Smooth muscle cell (in vitro differentiated cells): Measurements from ENCODE around the gene SMOC1. TPM values are rescaled to one million over a fixed set of nuclear protein-coding genes. Genes with fewer than 3 reads are reported as not detected.

Experiments used
- DNase-seq: peaks from one replicate; lab custom pipeline; 2025; ENCODE audit not compliant: unreplicated experiment; lab: John Stamatoyannopoulos, UW
- H2AFZ ChIP-seq: fragments of 200-600 bp; sonication (generic); 2 replicates; pipeline ENCODE4 v1.6.0; 2016; ENCODE audit warnings: antibody characterized with exemption, low read depth, mild to moderate bottlenecking
- H3F3A ChIP-seq: fragments of 200-600 bp; sonication (generic); 2 replicates; pipeline ENCODE4 v1.6.0; 2017; ENCODE audit warnings: antibody characterized with exemption, low read depth
- H3K27ac ChIP-seq: fragments of 200-600 bp; sonication (generic); 2 replicates; pipeline ENCODE4 v1.5.1; 2016; ENCODE audit warnings: low read depth, mild to moderate bottlenecking
- H3K27me3 ChIP-seq: fragments of 200-600 bp; sonication (generic); 2 replicates; pipeline ENCODE4 v1.6.1; 2016; ENCODE audit warnings: low read depth, mild to moderate bottlenecking
- H3K36me3 ChIP-seq: fragments of 200-600 bp; sonication (generic); 2 replicates; pipeline ENCODE4 v1.5.1; 2016; ENCODE audit warnings: low read depth
- H3K4me1 ChIP-seq: fragments of 200-600 bp; sonication (generic); 2 replicates; pipeline ENCODE4 v1.5.1; 2016; ENCODE audit warnings: low read depth
- H3K4me2 ChIP-seq: fragments of 200-600 bp; sonication (generic); 2 replicates; pipeline ENCODE4 v1.6.0; 2016; ENCODE audit warnings: mild to moderate bottlenecking
- H3K4me3 ChIP-seq: fragments of 200-600 bp; sonication (generic); 2 replicates; pipeline ENCODE4 v1.5.1; 2016; ENCODE audit warnings: mild to moderate bottlenecking
- H3K79me2 ChIP-seq: fragments of 200-600 bp; sonication (generic); 2 replicates; pipeline ENCODE4 v1.6.0; 2016; ENCODE audit warnings: low read depth, mild to moderate bottlenecking
- H3K9ac ChIP-seq: fragments of 200-600 bp; sonication (generic); 2 replicates; pipeline ENCODE4 v1.6.0; 2016; ENCODE audit warnings: low read depth
- H3K9me3 ChIP-seq: fragments of 200-600 bp; sonication (generic); replicated peaks from 2 replicates; pipeline ENCODE4 v1.5.1; 2016; ENCODE audit warnings: low read depth
- H4K20me1 ChIP-seq: fragments of 200-600 bp; sonication (generic); 2 replicates; pipeline ENCODE4 v1.6.0; 2016; ENCODE audit warnings: low read depth
- WGBS: methylation state at CpG from one replicate; pipeline ENCODE4 v1.1.7; 2016; ENCODE audit warnings: low lambda C conversion rate; 5-methylcytosine and 5-hydroxymethylcytosine counted together
- polyA plus RNA-seq: library from polyadenylated mRNA; unstranded; fragments of >200 nt; fragmentation: Nextera tagmentation; extraction: Ambion mirVana; gene quantifications from 2 replicates; pipeline ENCODE4 v1.2.1, GENCODE V29; 2016
- total RNA-seq: library from RNA; depleted of rRNA; stranded (reverse); fragments of >200 nt; gene quantifications from 2 replicates; pipeline ENCODE4 v1.2.3, GENCODE V29; 2014
- TF ChIP-seq, protein P1 (sequence below): fragments of 200-600 bp; sonication (generic); IDR thresholded peaks from 2 replicates; pipeline ENCODE4 v1.5.1; 2017; ENCODE audit warnings: borderline replicate concordance, mild to moderate bottlenecking, antibody characterized with exemption; ENCODE audit not compliant: insufficient read depth, poor library complexity, severe bottlenecking

SMOC1 gene
- total and polyA plus RNA-seq, 2 experiments from 2014 or later: 1.6 to 6.3 TPM

- DNase-seq: no peak
- Histone ChIP-seq H3K27ac (no peak overlapping the region), H3F3A (no peaks in the 10 kb centered on the region), H2AFZ (no peak overlapping the region), H4K20me1 (no peaks in the 10 kb centered on the region), H3K9ac (no peak overlapping the region), H3K9me3 (no peaks in the 10 kb centered on the region), H3K27me3 (no peaks in the 10 kb centered on the region), H3K36me3 (no peaks in the 10 kb centered on the region), H3K4me3 (no peak overlapping the region), H3K79me2 (no peaks in the 10 kb centered on the region), H3K4me2 (no peak overlapping the region), H3K4me1 (no peaks in the 10 kb centered on the region)
- TF ChIP-seq, protein P1, sequence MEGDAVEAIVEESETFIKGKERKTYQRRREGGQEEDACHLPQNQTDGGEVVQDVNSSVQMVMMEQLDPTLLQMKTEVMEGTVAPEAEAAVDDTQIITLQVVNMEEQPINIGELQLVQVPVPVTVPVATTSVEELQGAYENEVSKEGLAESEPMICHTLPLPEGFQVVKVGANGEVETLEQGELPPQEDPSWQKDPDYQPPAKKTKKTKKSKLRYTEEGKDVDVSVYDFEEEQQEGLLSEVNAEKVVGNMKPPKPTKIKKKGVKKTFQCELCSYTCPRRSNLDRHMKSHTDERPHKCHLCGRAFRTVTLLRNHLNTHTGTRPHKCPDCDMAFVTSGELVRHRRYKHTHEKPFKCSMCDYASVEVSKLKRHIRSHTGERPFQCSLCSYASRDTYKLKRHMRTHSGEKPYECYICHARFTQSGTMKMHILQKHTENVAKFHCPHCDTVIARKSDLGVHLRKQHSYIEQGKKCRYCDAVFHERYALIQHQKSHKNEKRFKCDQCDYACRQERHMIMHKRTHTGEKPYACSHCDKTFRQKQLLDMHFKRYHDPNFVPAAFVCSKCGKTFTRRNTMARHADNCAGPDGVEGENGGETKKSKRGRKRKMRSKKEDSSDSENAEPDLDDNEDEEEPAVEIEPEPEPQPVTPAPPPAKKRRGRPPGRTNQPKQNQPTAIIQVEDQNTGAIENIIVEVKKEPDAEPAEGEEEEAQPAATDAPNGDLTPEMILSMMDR: no peak
- WGBS: 90% methylated on average over 5 of the region's 5 CpGs
These were observed 10.8 kb upstream of the SMOC1 start for GRCh38 chr14:69868363-69868963.

DNA sequence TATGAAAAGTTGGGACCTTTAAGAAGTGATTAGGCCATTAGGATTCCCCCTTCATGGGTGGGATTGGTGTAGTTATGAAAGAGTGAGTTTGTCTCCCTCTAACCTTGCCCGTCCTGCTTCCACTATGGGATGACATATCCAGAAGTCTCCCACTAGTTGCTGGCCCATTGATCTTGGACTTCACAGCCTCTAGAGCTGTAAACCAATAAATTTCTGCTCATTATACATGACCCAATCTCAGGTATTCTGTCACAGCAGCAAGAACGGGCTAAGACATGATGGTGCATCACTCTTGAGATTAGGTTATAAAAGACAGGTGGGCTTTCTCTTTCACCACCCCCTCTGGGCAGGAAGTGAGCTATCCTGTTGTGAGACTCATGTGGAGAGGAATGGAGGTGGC is 8.6 kb upstream of the SMOC1 start:
- 79% methylated on average over 2 of the region's 2 CpGs for WGBS
- Histone ChIP-seq H4K20me1 (no peaks in the 10 kb centered on the region), H2AFZ (no peak overlapping the region), H3K4me2 (no peak overlapping the region), H3K79me2 (no peaks in the 10 kb centered on the region), H3K4me1 (no peaks in the 10 kb centered on the region), H3F3A (peaks cover 3% of the 10 kb centered on the region), H3K4me3 (no peak overlapping the region), H3K9ac (no peak overlapping the region), H3K27me3 (no peaks in the 10 kb centered on the region), H3K36me3 (no peaks in the 10 kb centered on the region), H3K9me3 (no peaks in the 10 kb centered on the region), H3K27ac (no peak overlapping the region)
- DNase-seq: no peak
- TF ChIP-seq, protein P1: no peak

- Histone ChIP-seq H3K9me3 (no peaks in the 10 kb centered on the region), H3K79me2 (no peaks in the 10 kb centered on the region), H3K4me2 (no peak overlapping the region), H3K9ac (peak overlapping the region; percentile 14), H3K4me3 (no peak overlapping the region), H3K27ac (peak overlapping the region; percentile 71), H3F3A (peaks cover 3% of the 10 kb centered on the region), H3K4me1 (no peaks in the 10 kb centered on the region), H2AFZ (no peak overlapping the region), H3K36me3 (no peaks in the 10 kb centered on the region), H4K20me1 (no peaks in the 10 kb centered on the region), H3K27me3 (peaks cover 16% of the 10 kb centered on the region)
- no peak for DNase-seq
- WGBS: 44% methylated on average over 5 of the region's 5 CpGs
- TF ChIP-seq, protein P1: no peak
These were observed 5.1 kb upstream of the SMOC1 start for GRCh38 chr14:69873877-69874780.
